Renal cortex interstitium (tissue), 11 donors: Measurements from ENCODE around the gene DPAGT1. TPM values are rescaled to one million over a fixed set of nuclear protein-coding genes. Genes with fewer than 3 reads are reported as not detected.
"Not testable (repeated sequence)": the region's sequence is repeated elsewhere in the genome, so short reads cannot be mapped to it uniquely, and the experiment has no call there.

Experiments used
- DNase-seq, 11 donors: peaks; one replicate each; pipeline ENCODE4 v3.0.0-alpha.2; 2013; ENCODE audit warnings: low read depth in 9 of 11, low spot score in 4 of 11; ENCODE audit errors: extremely low read depth in 1 of 11
- polyA plus RNA-seq, 3 donors: library from polyadenylated mRNA; unstranded; fragments of 120-200 nt; gene quantifications; one replicate each; pipeline ENCODE4 v1.2.1, GENCODE V29; 2013; ENCODE audit not compliant: insufficient read length in 3 of 3

DPAGT1 gene
- polyA plus RNA-seq, 3 donors, result 58.1 to 59.4 (median 58.1) TPM

DNA sequence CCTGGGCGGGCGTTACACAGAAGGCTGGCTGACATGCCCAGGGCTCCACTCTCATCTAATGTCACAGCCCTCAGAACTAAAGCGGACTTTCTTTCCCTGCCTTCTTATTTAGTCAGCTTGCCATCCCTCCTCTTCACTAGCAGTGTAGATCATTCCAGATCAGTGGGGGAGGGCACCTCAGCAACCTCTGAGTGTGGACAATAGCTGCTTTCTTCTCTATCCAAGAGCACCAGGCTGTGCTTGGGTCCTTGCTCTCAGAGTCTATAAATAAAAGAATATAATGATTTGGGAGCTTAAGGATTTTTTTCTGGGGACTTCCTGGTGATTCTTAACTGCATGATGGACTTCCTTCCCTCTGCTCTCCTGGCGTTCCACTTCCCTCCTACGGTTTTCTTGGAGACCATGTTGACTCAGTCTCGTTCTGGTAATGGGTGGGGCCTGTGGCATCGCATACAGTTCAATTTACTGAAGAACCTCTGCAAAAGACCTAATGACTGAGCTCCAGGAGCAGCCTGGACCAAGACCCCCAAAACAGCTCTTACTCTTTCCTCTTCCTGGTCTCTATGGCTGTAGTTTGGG lies 19.9 kb downstream of the DPAGT1 start:
- DNase-seq, result no peak

DNA sequence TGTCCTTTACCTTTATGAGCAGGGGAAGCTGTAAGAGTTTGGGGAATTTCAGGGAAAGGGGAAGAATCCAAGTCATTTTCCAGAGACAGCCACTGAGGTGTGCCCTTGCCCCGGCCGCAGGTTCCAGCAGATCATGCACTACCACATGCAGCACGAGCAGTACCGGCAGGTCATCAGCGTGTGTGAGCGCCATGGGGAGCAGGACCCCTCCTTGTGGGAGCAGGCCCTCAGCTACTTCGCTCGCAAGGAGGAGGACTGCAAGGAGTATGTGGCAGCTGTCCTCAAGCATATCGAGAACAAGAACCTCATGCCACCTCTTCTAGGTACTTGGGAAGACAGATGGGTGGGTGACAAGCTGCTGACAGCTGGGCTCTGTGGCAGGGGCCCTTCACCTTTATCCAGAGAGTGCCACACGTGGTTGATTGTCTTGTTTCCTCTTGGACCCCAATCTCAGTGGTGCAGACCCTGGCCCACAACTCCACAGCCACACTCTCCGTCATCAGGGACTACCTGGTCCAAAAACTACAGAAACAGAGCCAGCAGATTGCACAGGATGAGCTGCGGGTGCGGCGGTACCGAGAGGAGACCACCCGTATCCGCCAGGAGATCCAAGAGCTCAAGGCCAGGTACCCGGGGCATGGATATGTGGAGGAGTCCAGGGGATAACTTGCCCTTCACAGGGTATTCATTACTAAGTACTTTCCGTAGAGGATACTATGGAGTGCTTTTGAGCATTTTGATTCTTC lies 22.8 kb downstream of the DPAGT1 start:
- no peak for DNase-seq

DNA sequence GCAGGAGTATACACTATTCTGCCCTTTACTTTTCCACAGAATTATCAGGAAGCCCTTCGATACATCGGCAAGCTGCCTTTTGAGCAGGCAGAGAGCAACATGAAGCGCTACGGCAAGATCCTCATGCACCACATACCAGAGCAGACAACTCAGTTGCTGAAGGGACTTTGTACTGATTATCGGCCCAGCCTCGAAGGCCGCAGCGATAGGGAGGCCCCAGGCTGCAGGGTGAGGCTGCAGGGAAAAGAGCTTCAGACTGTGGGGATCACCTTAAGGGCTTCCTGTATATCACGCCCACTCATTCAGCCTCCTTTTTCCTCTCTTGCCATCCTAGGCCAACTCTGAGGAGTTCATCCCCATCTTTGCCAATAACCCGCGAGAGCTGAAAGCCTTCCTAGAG lies 23.8 kb downstream of the DPAGT1 start:
- DNase-seq, result no peak

- DNase-seq, result peak; percentile 86 to 95 (median 93)
Observed at GRCh38 chr11:119067371-119068222, 34.1 kb downstream of the DPAGT1 start, which contains the start of gene VPS11. VPS11 (plus strand) TSS chr11:119067818; CDS start chr11:119067824, 6 bp downstream.

GRCh38 chr11:119065369-119065768 lies 36.3 kb downstream of the DPAGT1 start:
- no peak for DNase-seq

GRCh38 chr11:119062779-119063178 lies 38.9 kb downstream of the DPAGT1 start:
- DNase-seq, result no peak

- DNase-seq, result no peak
Observed at GRCh38 chr11:119061256-119061655, 40.4 kb downstream of the DPAGT1 start.

GRCh38 chr11:119059128-119059527 lies 42.5 kb downstream of the DPAGT1 start:
- DNase-seq, result not testable (repeated sequence)

DNA sequence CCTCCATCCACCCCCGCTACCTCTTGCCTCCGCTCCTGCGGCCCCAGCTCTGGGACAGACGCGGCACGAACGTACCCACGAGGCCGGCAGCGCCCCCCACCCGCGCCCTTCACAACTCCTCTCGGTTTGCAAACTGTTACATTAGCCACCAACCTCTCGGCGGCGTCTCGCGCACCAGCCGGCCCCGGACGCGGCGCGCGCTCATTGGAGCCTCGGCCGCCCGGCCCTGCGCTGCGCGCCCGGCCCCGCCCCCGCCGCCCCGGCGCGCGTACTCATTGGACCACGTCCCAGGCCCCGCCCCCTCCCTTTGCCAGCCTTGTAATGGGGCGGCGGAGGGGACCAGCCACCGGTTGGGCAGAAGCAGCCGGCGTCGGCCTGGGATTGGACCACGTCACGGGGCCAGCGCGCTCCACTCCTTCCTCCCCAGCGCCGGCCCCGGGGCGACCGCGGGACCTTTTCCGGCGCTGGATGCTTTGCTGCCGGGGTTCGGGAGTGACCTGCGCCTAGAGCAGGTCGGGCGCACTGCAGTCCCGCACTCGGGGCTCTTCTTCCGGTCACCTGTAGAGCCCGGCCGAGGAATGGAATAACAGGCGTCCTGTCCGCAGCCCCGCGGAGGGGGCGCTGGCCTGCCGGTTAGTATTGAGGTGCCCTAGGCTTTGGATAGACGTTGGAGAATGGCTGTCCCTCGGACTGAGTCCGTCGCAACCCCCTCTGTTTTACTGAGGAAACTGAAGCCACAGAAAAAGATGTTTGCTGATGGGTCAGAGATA lies 44.5 kb downstream of the DPAGT1 start, which contains the start of gene HYOU1:
TSS of gene HYOU1 (minus strand) at position 206 of the 770 bp plus-strand sequence. CDS start 1,045 bp downstream, outside the sequence.
- peak; percentile 81 to 97 (median 94) for DNase-seq

- DNase-seq, result no peak
Observed at GRCh38 chr11:119056421-119056999, 45.1 kb downstream of the DPAGT1 start.

DNA sequence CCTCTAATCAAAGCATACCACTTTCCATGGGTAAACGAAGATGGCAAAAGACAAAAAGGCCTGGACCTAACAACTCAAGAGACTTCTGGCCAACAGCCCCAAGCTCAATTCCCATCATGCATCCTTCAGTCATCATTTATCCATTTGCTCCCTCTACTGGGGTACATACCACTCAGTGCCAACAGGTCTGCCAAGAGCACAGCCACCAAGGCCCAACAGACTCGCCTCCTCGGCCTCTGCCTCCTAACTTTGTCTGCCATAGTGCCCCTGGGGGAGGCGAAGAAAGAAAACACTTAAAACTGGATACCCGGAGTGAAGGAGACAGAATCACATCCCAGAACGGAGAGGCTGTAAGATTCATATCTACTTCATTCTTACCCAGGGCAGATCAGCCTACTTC lies 45.8 kb downstream of the DPAGT1 start:
- DNase-seq, result no peak

- DNase-seq, result no peak
Observed at GRCh38 chr11:119054418-119054817, 47.2 kb downstream of the DPAGT1 start.

DNA sequence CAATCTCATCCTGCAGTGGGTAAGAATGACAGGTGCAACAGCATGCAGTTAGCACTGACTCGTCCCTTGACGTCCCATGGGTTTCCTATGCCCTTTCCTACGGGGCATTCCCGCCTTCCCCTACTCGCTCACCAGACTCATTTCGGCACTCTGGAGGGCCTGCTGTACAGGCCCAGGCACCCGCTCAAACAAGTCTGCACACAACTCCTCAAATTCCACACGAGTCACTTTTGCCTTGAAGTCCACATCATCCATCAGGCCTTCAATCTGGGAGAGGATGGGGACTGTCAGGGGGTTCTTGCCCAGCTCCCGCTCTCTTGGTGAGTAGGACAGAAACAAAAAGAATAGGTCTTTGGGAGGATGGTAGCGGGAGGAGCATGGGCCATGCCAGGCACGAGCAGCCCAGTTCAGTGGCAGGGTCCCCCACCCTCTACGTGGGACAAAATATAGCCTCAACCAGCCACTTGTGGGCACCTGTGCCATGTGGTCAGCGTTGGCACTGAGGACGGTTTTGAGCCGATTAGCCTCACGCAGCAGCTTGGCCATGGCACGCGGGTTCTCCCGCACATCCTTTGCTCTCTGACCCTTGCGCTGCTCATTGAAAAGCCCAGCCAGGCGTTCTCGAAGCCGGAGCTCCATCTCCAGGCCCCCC lies 49.4 kb downstream of the DPAGT1 start:
- no peak for DNase-seq

GRCh38 chr11:119051440-119052162 lies 50.1 kb downstream of the DPAGT1 start:
- no peak for DNase-seq

- no peak for DNase-seq
Observed at GRCh38 chr11:119049081-119049480, 52.6 kb downstream of the DPAGT1 start.

DNA sequence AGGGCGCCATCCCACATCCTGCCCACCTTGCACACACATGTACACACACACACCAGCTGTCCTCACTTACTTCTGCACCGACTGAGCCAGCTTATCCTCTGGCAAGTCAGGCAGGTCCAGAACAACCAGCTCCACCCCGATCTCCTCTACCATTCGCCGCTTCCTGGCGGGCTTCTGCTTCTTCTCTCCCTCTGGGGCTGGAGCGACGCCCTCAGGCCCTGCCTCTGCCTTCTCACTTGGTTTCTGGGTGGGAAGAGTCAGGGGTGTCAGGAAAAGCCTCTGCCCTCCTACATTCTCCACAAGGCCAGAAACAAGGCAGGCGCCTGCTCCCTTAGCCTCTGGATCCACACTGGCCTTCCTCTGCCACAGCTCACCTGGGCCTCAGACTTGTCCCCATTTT lies 53.0 kb downstream of the DPAGT1 start:
- no peak for DNase-seq

GRCh38 chr11:119047205-119047604 lies 54.4 kb downstream of the DPAGT1 start:
- no peak for DNase-seq
